A549 (cell line): Measurements from ENCODE around the gene ZNF140.

ENCODE experiments used
- BHLHE40 ChIP-seq: IDR thresholded peaks from 2 replicates; pipeline ENCODE4 v1.6.1; 2012; ENCODE audit warnings: low read depth, low read length, inconsistent platforms
- CBX2 ChIP-seq: fragments of 200-600 bp; sonication (generic); IDR thresholded peaks from 2 replicates; pipeline ENCODE4 v1.6.1; 2016; ENCODE audit warnings: low read depth, mild to moderate bottlenecking, borderline replicate concordance
- CTCF ChIP-seq: fragments of >200 bp; sonication (Bioruptor Twin); formaldehyde crosslinking; IDR thresholded peaks from 3 replicates; pipeline ENCODE4 v1.5.1; 2016
- JUN ChIP-seq, 2 experiments: fragments of >200 bp; sonication (Bioruptor Twin); formaldehyde crosslinking; IDR thresholded peaks; 2 replicates in 1 of 2; 3 replicates in 1 of 2; pipeline ENCODE4 v1.6.1; 2016 to 2017
- JUNB ChIP-seq: fragments of >200 bp; sonication (Bioruptor Twin); formaldehyde crosslinking; IDR thresholded peaks from 2 replicates; pipeline ENCODE4 v1.6.1; 2016
- MAX ChIP-seq: IDR thresholded peaks from 2 replicates; pipeline ENCODE4 v1.6.1; 2012
- POLR2A ChIP-seq: IDR thresholded peaks from 2 replicates; pipeline ENCODE4 v1.6.1; 2012; ENCODE audit warnings: mild to moderate bottlenecking, low read length
- POLR2AphosphoS2 ChIP-seq: conservative IDR thresholded peaks from 2 replicates; pipeline ENCODE4 v1.6.1; 2012; ENCODE audit warnings: low read length, improper control_type of control experiment, inconsistent platforms
- RCOR1 ChIP-seq: fragments of 150-350 bp; IDR thresholded peaks from 2 replicates; pipeline ENCODE4 v1.6.1; 2014; ENCODE audit warnings: antibody characterized with exemption, low read length, low read depth
- REST ChIP-seq: fragments of 200-600 bp; sonication (generic); IDR thresholded peaks from 2 replicates; pipeline ENCODE4 v1.6.1; 2016; ENCODE audit warnings: antibody characterized with exemption, mild to moderate bottlenecking, moderate library complexity

GRCh38 chr12:133107121-133107520, 26.4 kb downstream of the ZNF140 start:
- TF ChIP-seq CTCF (no peak), JUNB (no peak), MAX (no peak), JUN (IDR thresholded peaks at IDR 0.05) (no peak), CBX2 (no peak), POLR2A (no peak), BHLHE40 (no peak), RCOR1 (no peak), POLR2AphosphoS2 (no peak), REST (no peak)
